ENCODE measurements around the gene DDX18. TPM values are rescaled to one million over a fixed set of nuclear protein-coding genes. Genes with fewer than 3 reads are reported as not detected.

Gene DDX18
- polyA plus RNA-seq, 1 donor, result 90.0 TPM

Other genes starting within 250 kb of the DDX18 start
- gene CCDC93, start 199.4 kb downstream of the DDX18 start, polyA plus RNA-seq (ENCODE audit: insufficient read length), result 58.9 TPM

Measured in left kidney (tissue), 1 donor.